ENCODE measurements around the gene SLC25A47. TPM values are rescaled to one million over a fixed set of nuclear protein-coding genes. Genes with fewer than 3 reads are reported as not detected.
"Not testable (repeated sequence)": the region's sequence is repeated elsewhere in the genome, so short reads cannot be mapped to it uniquely, and the experiment has no call there.

SLC25A47 gene
- total RNA-seq, 1 experiment from 2014 or later = not detected

GRCh38 chr14:100342195-100342594, 19.1 kb downstream of the SLC25A47 start:
- H3K36me3 ChIP-seq (ENCODE audit: control insufficient read depth, insufficient read depth, low read length) = no peaks in the 10 kb centered on the region; the same call in 1 of the 2 replicates
- no peak overlapping the region for H3K4me3 ChIP-seq (ENCODE audit: low read depth, low read length)
- H3K9me3 ChIP-seq = no peaks in the 10 kb centered on the region
- ChIA-PET POLR2A (no interaction called here), CTCF (no interaction called here)
- Mint-ChIP-seq H3K9me3 (ENCODE audit: unreplicated experiment) (no peaks in the 10 kb centered on the region), H3K4me3 (ENCODE audit: unreplicated experiment) (no peak overlapping the region), H3K36me3 (ENCODE audit: insufficient read depth, unreplicated experiment) (peaks cover 50% of the 10 kb centered on the region), H3K4me1 (ENCODE audit: low read depth, unreplicated experiment) (no peaks in the 10 kb centered on the region), H3K27ac (ENCODE audit: unreplicated experiment) (no peak overlapping the region), H3K27me3 (ENCODE audit: insufficient read depth, unreplicated experiment) (no peaks in the 10 kb centered on the region)
- BruUV-seq (replicated peaks) = no TSS peak
- no peak for DNase-seq
- intact Hi-C loops (cut with micrococcal nuclease; ENCODE audit: unreplicated experiment) = no loop called here
- TF ChIP-seq, protein P1, sequence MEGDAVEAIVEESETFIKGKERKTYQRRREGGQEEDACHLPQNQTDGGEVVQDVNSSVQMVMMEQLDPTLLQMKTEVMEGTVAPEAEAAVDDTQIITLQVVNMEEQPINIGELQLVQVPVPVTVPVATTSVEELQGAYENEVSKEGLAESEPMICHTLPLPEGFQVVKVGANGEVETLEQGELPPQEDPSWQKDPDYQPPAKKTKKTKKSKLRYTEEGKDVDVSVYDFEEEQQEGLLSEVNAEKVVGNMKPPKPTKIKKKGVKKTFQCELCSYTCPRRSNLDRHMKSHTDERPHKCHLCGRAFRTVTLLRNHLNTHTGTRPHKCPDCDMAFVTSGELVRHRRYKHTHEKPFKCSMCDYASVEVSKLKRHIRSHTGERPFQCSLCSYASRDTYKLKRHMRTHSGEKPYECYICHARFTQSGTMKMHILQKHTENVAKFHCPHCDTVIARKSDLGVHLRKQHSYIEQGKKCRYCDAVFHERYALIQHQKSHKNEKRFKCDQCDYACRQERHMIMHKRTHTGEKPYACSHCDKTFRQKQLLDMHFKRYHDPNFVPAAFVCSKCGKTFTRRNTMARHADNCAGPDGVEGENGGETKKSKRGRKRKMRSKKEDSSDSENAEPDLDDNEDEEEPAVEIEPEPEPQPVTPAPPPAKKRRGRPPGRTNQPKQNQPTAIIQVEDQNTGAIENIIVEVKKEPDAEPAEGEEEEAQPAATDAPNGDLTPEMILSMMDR (IDR thresholded peaks at IDR 0.05; ENCODE audit: insufficient read depth in 1 of 2, low read depth in 1 of 2, low read length in 1 of 2, severe bottlenecking in 1 of 2, unreplicated experiment in 1 of 2) = no peak
- no peaks in the 10 kb centered on the region for H3K27me3 ChIP-seq (replicated peaks; ENCODE audit: control insufficient read depth, insufficient read depth, low read length)
- H3K4me1 ChIP-seq = no peaks in the 10 kb centered on the region

DNA sequence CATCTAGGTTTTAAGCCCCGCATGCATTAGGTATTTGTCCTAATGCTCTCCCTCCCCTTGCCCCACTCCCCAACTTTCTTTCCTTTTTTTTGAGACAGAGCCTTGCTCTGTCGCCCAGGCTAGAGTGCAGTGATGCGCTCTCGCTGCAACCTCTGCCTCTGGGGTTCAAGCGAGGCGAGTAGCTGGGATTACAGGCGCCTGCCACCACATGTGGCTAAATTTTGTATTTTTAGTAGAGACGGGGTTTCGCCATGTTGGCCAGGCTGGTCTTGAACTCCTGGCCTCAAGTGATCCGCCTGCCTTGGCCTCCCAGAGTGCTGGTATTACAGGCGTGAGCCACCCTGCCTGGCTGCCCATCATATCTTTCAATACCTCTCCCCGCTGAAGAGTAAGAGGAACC, 19.7 kb downstream of the SLC25A47 start:
- H3K27me3 ChIP-seq (replicated peaks; ENCODE audit: control insufficient read depth, insufficient read depth, low read length); H3K27me3 Mint-ChIP-seq (ENCODE audit: insufficient read depth, unreplicated experiment); H3K4me1 Mint-ChIP-seq (ENCODE audit: low read depth, unreplicated experiment); POLR2A ChIA-PET; H3K4me1 ChIP-seq; H3K9me3 ChIP-seq; BruUV-seq (replicated peaks); H3K9me3 Mint-ChIP-seq (ENCODE audit: unreplicated experiment); H3K4me3 ChIP-seq (ENCODE audit: low read depth, low read length); intact Hi-C loops (cut with micrococcal nuclease; ENCODE audit: unreplicated experiment); H3K36me3 ChIP-seq (ENCODE audit: control insufficient read depth, insufficient read depth, low read length); H3K4me3 Mint-ChIP-seq (ENCODE audit: unreplicated experiment); DNase-seq; CTCF ChIA-PET; H3K27ac Mint-ChIP-seq (ENCODE audit: unreplicated experiment): not testable (repeated sequence)
- peaks cover 50% of the 10 kb centered on the region for H3K36me3 Mint-ChIP-seq (ENCODE audit: insufficient read depth, unreplicated experiment)

GRCh38 chr14:100344657-100345056, 21.5 kb downstream of the SLC25A47 start:
- H3K27me3 ChIP-seq (replicated peaks; ENCODE audit: control insufficient read depth, insufficient read depth, low read length); H3K9me3 ChIP-seq; H3K27ac Mint-ChIP-seq (ENCODE audit: unreplicated experiment); H3K9me3 Mint-ChIP-seq (ENCODE audit: unreplicated experiment); H3K27me3 Mint-ChIP-seq (ENCODE audit: insufficient read depth, unreplicated experiment); H3K4me1 ChIP-seq; H3K4me3 Mint-ChIP-seq (ENCODE audit: unreplicated experiment); DNase-seq; H3K4me3 ChIP-seq (ENCODE audit: low read depth, low read length); BruUV-seq (replicated peaks); CTCF ChIA-PET; H3K36me3 ChIP-seq (ENCODE audit: control insufficient read depth, insufficient read depth, low read length); H3K4me1 Mint-ChIP-seq (ENCODE audit: low read depth, unreplicated experiment); POLR2A ChIA-PET; intact Hi-C loops (cut with micrococcal nuclease; ENCODE audit: unreplicated experiment): not testable (repeated sequence)
- H3K36me3 Mint-ChIP-seq (ENCODE audit: insufficient read depth, unreplicated experiment) = peaks cover 50% of the 10 kb centered on the region

DNA sequence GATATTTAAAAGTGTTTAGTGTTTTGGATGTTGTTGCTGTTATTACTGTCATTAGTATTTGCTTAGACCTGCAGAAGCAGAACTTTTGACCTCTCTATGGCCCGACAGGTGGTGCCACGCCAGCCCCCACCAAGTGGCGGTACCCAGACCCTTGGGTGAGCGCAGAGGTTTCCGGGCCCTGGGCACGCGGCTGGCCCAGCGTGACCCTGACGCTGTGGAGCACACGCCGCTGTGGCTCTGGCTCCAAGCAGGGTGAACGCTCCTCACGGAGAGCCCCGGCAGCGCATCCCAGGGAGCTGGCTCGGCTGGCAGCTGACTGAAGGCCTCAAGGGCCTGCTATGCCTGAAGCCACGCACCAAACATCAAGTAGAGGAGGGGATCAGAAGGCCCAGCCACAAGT, 22.6 kb downstream of the SLC25A47 start:
- Mint-ChIP-seq H3K27ac (ENCODE audit: unreplicated experiment) (no peak overlapping the region), H3K9me3 (ENCODE audit: unreplicated experiment) (no peaks in the 10 kb centered on the region), H3K36me3 (ENCODE audit: insufficient read depth, unreplicated experiment) (peaks cover 45% of the 10 kb centered on the region), H3K27me3 (ENCODE audit: insufficient read depth, unreplicated experiment) (no peaks in the 10 kb centered on the region), H3K4me3 (ENCODE audit: unreplicated experiment) (no peak overlapping the region), H3K4me1 (ENCODE audit: low read depth, unreplicated experiment) (no peaks in the 10 kb centered on the region)
- ChIA-PET POLR2A (no interaction called here), CTCF (no interaction called here)
- TF ChIP-seq, protein P1 (IDR thresholded peaks at IDR 0.05; ENCODE audit: insufficient read depth in 1 of 2, low read depth in 1 of 2, low read length in 1 of 2, severe bottlenecking in 1 of 2, unreplicated experiment in 1 of 2) = no peak
- H3K4me3 ChIP-seq (ENCODE audit: low read depth, low read length) = no peak overlapping the region
- H3K36me3 ChIP-seq (ENCODE audit: control insufficient read depth, insufficient read depth, low read length) = no peaks in the 10 kb centered on the region; the same call in 1 of the 2 replicates
- DNase-seq = no peak
- intact Hi-C loops (cut with micrococcal nuclease; ENCODE audit: unreplicated experiment) = no loop called here
- H3K27me3 ChIP-seq (replicated peaks; ENCODE audit: control insufficient read depth, insufficient read depth, low read length) = no peaks in the 10 kb centered on the region
- no peaks in the 10 kb centered on the region for H3K9me3 ChIP-seq
- no TSS peak for BruUV-seq (replicated peaks)
- H3K4me1 ChIP-seq = no peaks in the 10 kb centered on the region
